Measurements from ENCODE around the gene ADAMTS2.

The ADAMTS2 gene

GRCh38 chr5:179369530-179369884 is 24.2 kb upstream of the ADAMTS2 start:
- TF ChIP-seq CTCF (IDR thresholded peaks at IDR 0.05), result no peak
- H3K4me1 Mint-ChIP-seq, result peaks cover 29% of the 10 kb centered on the region
- H3K27ac Mint-ChIP-seq, result peak overlapping the region; percentile 39
- no peak overlapping the region for H3K4me3 Mint-ChIP-seq
- H3K27me3 Mint-ChIP-seq (ENCODE audit: low read depth, poor library complexity), result peaks cover 16% of the 10 kb centered on the region
- peaks cover 8% of the 10 kb centered on the region for H3K9me3 Mint-ChIP-seq
- H3K36me3 Mint-ChIP-seq (ENCODE audit: low read depth), result no peaks in the 10 kb centered on the region
- DNase-seq, result no peak

GRCh38 chr5:179368806-179369529 is 23.7 kb upstream of the ADAMTS2 start:
- Mint-ChIP-seq H3K4me3 (no peak overlapping the region), H3K36me3 (ENCODE audit: low read depth) (no peaks in the 10 kb centered on the region), H3K9me3 (peaks cover 4% of the 10 kb centered on the region), H3K27ac (peak overlapping the region; percentile 39), H3K4me1 (peaks cover 24% of the 10 kb centered on the region), H3K27me3 (ENCODE audit: low read depth, poor library complexity) (peaks cover 12% of the 10 kb centered on the region)
- no peak for DNase-seq
- TF ChIP-seq CTCF (IDR thresholded peaks at IDR 0.05), result no peak

GRCh38 chr5:179368126-179368805 is 23.0 kb upstream of the ADAMTS2 start:
- peaks cover 21% of the 10 kb centered on the region for H3K4me1 Mint-ChIP-seq
- H3K27me3 Mint-ChIP-seq (ENCODE audit: low read depth, poor library complexity), result peaks cover 14% of the 10 kb centered on the region
- H3K4me3 Mint-ChIP-seq, result no peak overlapping the region
- H3K9me3 Mint-ChIP-seq, result peaks cover 11% of the 10 kb centered on the region
- TF ChIP-seq CTCF (IDR thresholded peaks at IDR 0.05), result no peak
- H3K36me3 Mint-ChIP-seq (ENCODE audit: low read depth), result no peaks in the 10 kb centered on the region
- H3K27ac Mint-ChIP-seq, result no peak overlapping the region
- no peak for DNase-seq

- H3K4me1 Mint-ChIP-seq, result peaks cover 21% of the 10 kb centered on the region
- no peak for TF ChIP-seq CTCF (IDR thresholded peaks at IDR 0.05)
- H3K4me3 Mint-ChIP-seq, result no peak overlapping the region
- H3K27me3 Mint-ChIP-seq (ENCODE audit: low read depth, poor library complexity), result peaks cover 22% of the 10 kb centered on the region
- H3K27ac Mint-ChIP-seq, result no peak overlapping the region
- DNase-seq, result no peak
- peaks cover 17% of the 10 kb centered on the region for H3K9me3 Mint-ChIP-seq
- no peaks in the 10 kb centered on the region for H3K36me3 Mint-ChIP-seq (ENCODE audit: low read depth)
These were observed 22.2 kb upstream of the ADAMTS2 start for GRCh38 chr5:179367491-179367890.

GRCh38 chr5:179362355-179362754 is 17.1 kb upstream of the ADAMTS2 start:
- no peak overlapping the region for H3K27ac Mint-ChIP-seq
- H3K9me3 Mint-ChIP-seq, result peaks cover 28% of the 10 kb centered on the region
- no peak for TF ChIP-seq CTCF (IDR thresholded peaks at IDR 0.05)
- H3K27me3 Mint-ChIP-seq (ENCODE audit: low read depth, poor library complexity), result peaks cover 39% of the 10 kb centered on the region
- DNase-seq, result no peak
- H3K36me3 Mint-ChIP-seq (ENCODE audit: low read depth), result no peaks in the 10 kb centered on the region
- no peak overlapping the region for H3K4me3 Mint-ChIP-seq
- H3K4me1 Mint-ChIP-seq, result peaks cover 12% of the 10 kb centered on the region
